Measurements from ENCODE around the gene PLD6.

PLD6 gene

DNA sequence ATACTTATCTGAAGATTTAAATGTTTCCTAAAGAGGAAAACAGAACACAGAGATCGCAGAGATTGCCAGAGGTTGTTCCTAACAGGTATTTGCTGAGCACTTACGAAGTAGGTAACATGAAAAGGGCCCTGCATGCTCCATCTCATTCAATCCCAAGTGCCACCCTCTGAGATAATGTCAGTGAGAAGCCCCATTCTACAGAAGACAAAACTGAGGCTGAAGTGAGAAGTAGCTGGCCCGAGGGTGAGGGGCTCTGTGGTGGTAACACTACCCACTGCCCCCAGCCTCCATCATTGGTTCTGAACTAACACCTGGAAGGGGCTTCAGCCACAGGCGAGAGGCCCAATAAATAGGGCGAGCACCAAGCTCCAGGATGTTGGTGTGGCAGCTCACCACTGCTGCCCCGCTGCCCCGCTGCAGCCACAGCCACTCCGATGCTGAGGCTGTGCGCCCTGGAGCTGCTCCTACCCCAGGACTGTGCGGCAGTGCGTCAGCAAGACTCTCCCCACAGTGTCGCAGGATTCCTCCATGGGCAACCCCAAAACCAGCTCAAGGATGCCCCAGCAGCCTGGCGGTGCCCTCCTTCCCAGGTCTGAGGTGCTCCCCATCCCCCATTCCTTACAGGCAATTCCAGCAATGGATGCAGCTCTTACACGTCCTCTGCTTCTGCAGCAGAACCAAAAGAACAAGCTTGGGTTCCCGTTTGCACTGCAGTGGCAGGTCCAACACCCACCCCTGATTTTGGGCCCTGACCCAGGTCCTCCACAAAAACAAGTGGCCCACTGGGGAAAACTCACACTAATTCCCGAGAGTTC lies 20.5 kb upstream of the PLD6 start:
- no peak for DNase-seq

DNA sequence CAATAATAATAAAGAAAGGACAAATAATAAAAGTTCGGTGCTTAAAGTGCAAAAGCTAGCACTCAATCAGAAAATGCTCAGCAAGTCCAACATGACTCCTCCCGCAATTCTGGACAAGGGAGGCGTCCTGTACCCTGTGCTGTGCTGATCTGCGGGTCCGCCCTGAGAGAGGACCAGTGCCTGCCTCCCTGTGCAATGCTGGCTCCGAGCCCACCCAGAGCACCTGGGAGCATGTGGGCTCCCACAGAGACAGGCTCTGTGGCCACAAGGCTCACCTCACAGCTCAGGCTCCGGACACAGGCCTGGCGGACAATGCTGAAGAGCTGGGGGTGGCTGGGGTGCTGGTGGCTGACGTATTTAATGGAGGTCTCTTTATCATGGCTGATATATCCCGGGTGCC lies 19.8 kb upstream of the PLD6 start:
- DNase-seq: no peak

GRCh38 chr17:17224137-17224536 lies 18.0 kb upstream of the PLD6 start:
- no peak for DNase-seq

DNA sequence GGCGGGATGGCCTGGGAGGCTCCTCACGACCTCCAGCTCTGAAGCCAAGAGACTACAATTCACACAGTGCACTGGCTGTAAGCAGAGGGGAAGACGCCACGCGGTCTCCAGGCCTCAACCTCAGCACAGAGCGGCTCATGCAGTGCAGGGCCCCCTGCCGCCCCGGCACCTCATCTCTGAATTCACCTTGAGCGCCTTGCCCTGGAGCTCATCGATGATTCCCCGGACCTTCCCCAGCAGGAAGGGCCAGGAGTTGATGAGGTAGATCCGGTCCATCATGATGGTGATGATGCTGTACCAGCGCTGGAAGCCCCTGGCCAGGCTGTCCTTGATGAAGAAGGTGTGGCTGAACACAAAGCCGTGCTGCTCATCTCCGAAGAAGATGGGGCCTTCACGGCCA lies 17.6 kb upstream of the PLD6 start:
- DNase-seq: no peak

- DNase-seq: no peak
Measured at GRCh38 chr17:17221329-17221728, 15.2 kb upstream of the PLD6 start.

DNA sequence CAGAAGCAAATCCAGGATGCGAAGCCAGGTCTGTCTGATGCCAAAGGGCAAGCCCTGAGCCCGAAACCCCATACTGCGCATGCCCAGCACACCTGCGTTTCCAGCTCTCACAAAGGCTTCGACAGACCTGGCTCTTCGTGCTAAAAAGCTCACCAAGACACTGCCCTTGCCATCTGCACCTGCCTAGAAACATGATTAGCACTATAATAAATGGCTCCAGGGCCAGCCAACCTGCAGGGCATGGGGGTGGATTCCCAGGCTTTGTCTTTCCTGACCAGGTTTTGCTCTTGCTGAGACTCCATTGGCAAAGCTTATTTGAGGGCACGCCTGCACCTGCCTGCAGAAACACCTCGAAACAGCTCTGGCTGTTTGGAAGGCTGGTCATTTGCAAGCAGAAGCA lies 14.4 kb upstream of the PLD6 start:
- DNase-seq: peak; percentile 8

DNA sequence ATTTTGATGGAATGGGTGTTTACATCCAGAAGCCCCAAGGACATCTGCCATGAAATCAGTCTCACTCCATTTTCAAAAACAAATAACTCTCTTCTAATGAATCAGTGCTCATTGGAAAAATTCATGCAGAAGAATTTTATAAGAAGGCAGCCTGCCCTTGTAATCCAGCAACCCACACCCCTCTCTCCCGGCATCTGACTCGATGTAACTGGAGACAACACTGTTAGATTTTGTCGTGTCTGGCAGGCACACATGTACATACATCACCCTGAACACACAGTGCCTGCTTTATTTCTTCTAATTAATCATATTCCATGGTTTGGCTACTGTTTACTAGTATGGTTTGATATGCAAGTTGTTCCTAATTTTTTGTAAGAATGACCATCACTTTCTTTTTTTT lies 11.9 kb upstream of the PLD6 start:
- DNase-seq: no peak

DNA sequence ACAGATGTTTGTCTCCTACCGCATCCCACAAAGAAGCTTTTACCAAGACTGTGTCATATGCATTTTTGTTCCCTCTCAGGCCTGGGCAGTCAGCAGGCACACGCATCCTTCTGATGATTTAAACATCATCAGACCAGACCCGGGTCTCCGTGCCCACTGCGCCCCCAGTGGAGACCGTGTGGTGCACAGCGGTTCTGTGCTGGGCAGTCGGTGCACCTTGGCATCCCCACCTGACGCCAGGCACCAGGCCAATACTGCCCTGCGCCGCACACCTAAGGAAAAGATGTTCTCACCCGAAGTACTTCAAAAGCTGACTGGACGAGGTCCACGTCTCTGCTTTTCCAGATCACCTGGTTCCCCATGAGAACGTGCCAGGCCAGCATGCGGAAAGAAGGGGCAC lies 10.6 kb upstream of the PLD6 start:
- no peak for DNase-seq

GRCh38 chr17:17216236-17216635 lies 10.1 kb upstream of the PLD6 start:
- DNase-seq: no peak

GRCh38 chr17:17215575-17215974 lies 9.4 kb upstream of the PLD6 start:
- DNase-seq: no peak

GRCh38 chr17:17214646-17215436 lies 8.7 kb upstream of the PLD6 start:
- no peak for DNase-seq

DNA sequence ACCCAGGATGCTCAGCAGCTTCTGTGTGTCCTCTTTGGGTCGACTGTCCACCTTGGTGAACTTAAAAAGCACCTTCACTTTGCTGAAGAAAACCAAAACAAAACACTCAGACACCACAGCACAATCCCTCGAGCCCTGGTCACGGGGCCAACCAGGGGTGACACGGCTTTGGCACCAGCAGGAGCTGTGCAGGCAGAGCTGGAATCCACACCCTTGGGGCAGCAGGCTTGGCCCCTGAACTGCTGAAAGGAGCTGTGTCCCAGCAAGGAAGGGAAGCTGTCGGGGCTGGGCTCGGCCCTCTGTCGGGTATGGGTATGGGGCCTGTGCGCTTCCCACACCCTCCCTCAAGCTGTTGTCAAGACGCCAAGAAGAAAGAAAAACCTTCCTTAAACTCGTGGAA lies 7.6 kb upstream of the PLD6 start:
- DNase-seq: no peak

GRCh38 chr17:17207998-17208397 lies 1.9 kb upstream of the PLD6 start:
- DNase-seq: no peak

GRCh38 chr17:17206913-17207335 lies 791 bp upstream of the PLD6 start:
- DNase-seq: no peak

GRCh38 chr17:17205368-17206123 lies 587 bp downstream of the PLD6 start:
- DNase-seq: peak; percentile 10

- DNase-seq: no peak
Measured at GRCh38 chr17:17204635-17205231, 1.4 kb downstream of the PLD6 start.

DNA sequence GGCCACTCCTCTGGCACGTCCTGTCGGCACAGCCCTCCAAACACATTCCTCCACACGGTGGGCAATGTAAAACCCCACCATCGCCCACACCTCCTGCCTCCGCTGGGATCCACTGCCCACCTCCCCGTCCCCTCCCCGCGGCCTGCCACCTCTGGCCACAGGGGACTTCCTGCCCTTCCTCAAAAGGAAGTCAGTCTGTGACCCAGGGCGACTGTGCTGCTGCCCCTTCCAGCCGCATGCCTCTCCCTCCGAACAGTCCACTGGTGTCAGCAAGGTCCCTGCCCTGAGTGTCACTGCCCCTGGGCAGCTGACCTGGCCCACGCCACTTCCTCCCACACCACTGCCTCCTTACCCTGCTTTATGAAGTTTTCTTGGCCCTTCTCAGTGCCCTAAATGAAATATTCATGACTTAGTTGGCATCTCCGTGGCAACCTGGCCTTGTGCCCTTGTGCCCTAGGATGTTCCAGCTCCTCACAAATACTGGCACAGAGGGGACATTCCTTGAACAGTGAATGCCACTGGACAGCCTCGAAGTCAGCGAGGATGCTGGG lies 2.0 kb downstream of the PLD6 start:
- DNase-seq: no peak

GRCh38 chr17:17203173-17203730 lies 2.9 kb downstream of the PLD6 start:
- DNase-seq: no peak

DNA sequence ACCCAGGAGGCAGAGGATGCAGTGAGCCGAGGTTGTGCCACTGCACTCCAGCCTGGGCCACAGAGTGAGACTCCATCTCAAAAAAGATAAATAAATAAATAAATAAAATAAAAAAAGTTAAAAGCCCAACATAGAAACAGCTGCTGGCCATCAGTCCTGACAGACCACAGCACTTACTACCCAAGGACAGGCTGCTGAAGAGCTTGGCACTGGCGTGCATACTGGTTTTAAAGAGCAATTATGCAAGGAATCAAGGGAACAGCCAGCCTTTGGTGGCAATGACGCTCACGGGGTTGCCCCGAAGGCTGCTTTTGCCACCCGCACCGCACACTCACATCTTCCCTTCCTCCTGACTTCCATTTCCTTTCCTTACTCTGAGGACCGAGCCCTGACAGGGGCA lies 4.2 kb downstream of the PLD6 start:
- no peak for DNase-seq

DNA sequence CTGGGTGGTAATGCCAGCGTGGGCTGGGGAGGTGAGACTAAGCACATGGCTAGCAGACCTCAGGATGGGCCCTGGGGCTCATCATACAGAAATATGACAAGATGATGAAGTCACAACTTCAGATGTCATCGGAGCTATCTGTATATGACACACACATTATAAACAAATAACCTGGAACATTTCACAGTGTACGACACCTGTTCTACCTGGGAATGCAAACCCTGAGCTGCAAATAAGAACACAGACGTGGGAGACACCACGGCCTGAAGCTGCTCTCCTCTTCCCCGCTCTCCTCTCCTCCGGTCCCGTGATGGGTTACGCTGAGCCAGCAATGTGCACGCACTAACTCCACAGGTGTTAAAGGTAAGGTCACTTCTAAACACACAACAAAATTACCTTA lies 4.9 kb downstream of the PLD6 start:
- no peak for DNase-seq

DNA sequence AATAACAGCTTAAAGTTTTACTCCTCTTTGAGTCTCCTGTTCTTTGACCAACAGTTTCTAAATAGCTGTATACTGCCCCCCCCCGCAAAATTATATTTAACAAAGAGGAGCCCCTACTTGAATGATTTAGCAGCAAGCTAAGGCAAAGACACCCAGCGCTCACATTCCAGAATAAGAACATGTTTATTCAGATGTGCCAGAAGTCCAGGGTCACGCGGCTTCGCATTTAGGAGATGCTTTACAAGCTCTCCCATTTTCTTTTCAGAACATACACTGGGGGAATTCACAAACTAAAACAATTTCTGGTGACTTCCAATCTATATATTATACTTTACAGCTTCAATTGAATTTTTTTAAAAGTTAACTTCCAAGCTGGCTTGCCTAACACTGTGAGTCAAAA lies 5.3 kb downstream of the PLD6 start:
- DNase-seq: no peak

- no peak for DNase-seq
Measured at GRCh38 chr17:17200311-17200710, 5.8 kb downstream of the PLD6 start.

- DNase-seq: no peak
Measured at GRCh38 chr17:17198281-17198680, 7.9 kb downstream of the PLD6 start.
